OCI-LY7 (cell line): ENCODE results near the gene TMEM171. TPM values are rescaled to one million over a fixed set of nuclear protein-coding genes. Genes with fewer than 3 reads are reported as not detected.
A peak's percentile ranks its signal among the peaks of the same experiment; 100 is the strongest.

ENCODE experiments used
- BruUV-seq: library from RNA; stranded (reverse); fragments of 400-500 nt; replicated peaks from 2 replicates; lab custom pipeline; 2021; lab: Mats Ljungman, UMichigan
- CTCF ChIA-PET: fragments of 300-600 bp; sonication (Branson Sonifier 250); formaldehyde crosslinking; loops from one replicate; lab custom pipeline; 2022; ENCODE audit warnings: antibody characterized with exemption; ENCODE audit not compliant: unreplicated experiment; lab: Charles Lee
- POLR2A ChIA-PET: fragments of 300-600 bp; sonication (Branson Sonifier 250); formaldehyde crosslinking; loops from one replicate; lab custom pipeline; 2022; ENCODE audit warnings: antibody characterized with exemption; lab: Charles Lee
- DNase-seq: peaks from one replicate; pipeline ENCODE4 v3.0.0-alpha.2; 2015; ENCODE audit warnings: low spot score
- H2AFZ ChIP-seq: fragments of 200-600 bp; sonication (generic), shearing (Covaris generic); 2 replicates; pipeline ENCODE4 v1.6.1; 2014; ENCODE audit warnings: mild to moderate bottlenecking, antibody characterized with exemption, low read length, moderate library complexity
- H3K27ac ChIP-seq: fragments of 200-600 bp; sonication (generic); 2 replicates; pipeline ENCODE4 v1.5.1; 2014; ENCODE audit warnings: mixed run types, low read depth, mild to moderate bottlenecking, moderate library complexity, low read length, inconsistent platforms; ENCODE audit not compliant: poor library complexity, severe bottlenecking
- H3K36me3 ChIP-seq: fragments of 200-600 bp; sonication (generic); 2 replicates; pipeline ENCODE4 v1.6.1; 2014; ENCODE audit warnings: mild to moderate bottlenecking, antibody characterized with exemption, low read length, moderate library complexity, mixed read lengths; ENCODE audit not compliant: insufficient read depth
- H3K4me1 ChIP-seq: fragments of 200-600 bp; sonication (generic); 2 replicates; pipeline ENCODE4 v1.5.1; 2014; ENCODE audit warnings: mild to moderate bottlenecking, low read length; ENCODE audit not compliant: insufficient read depth, poor library complexity, severe bottlenecking
- H3K4me2 ChIP-seq: fragments of 200-600 bp; sonication (generic); 2 replicates; pipeline ENCODE4 v1.6.1; 2014; ENCODE audit warnings: mild to moderate bottlenecking, low read length
- H3K4me3 ChIP-seq: fragments of 200-600 bp; sonication (generic); 2 replicates; pipeline ENCODE4 v1.5.1; 2014; ENCODE audit warnings: mild to moderate bottlenecking, low read depth, low read length; ENCODE audit not compliant: poor library complexity, severe bottlenecking
- H3K79me2 ChIP-seq: fragments of 200-600 bp; sonication (generic); 2 replicates; pipeline ENCODE4 v1.6.1; 2016; ENCODE audit warnings: low read depth, mild to moderate bottlenecking, low read length, moderate library complexity, mixed read lengths; ENCODE audit not compliant: insufficient read depth
- H3K9me2 ChIP-seq: fragments of 200-600 bp; sonication (generic); 2 replicates; pipeline ENCODE4 v1.6.1; 2016; ENCODE audit warnings: mild to moderate bottlenecking, low read length, mixed read lengths; ENCODE audit not compliant: insufficient read depth
- H3K9me3 ChIP-seq: fragments of 200-600 bp; sonication (generic); 2 replicates; pipeline ENCODE4 v1.6.1; 2014; ENCODE audit warnings: mild to moderate bottlenecking, mixed run types, low read length, mixed read lengths
- H4K20me1 ChIP-seq: fragments of 200-600 bp; sonication (generic); 2 replicates; pipeline ENCODE4 v1.6.1; 2014; ENCODE audit warnings: mild to moderate bottlenecking, antibody characterized with exemption, low read length, moderate library complexity, mixed read lengths; ENCODE audit not compliant: insufficient read depth
- CTCF ChIP-seq: fragments of 200-600 bp; sonication (generic); conservative IDR thresholded peaks from 2 replicates; pipeline ENCODE4 v1.5.1; 2014; ENCODE audit warnings: mild to moderate bottlenecking, antibody characterized with exemption, low read length, moderate library complexity, mixed read lengths
- EZH2phosphoT487 ChIP-seq: fragments of 200-600 bp; sonication (generic); IDR thresholded peaks from 2 replicates; pipeline ENCODE4 v1.6.1; 2018; ENCODE audit warnings: low read depth, borderline replicate concordance, mild to moderate bottlenecking, mixed run types, antibody characterized with exemption, low read length, moderate library complexity, mixed read lengths
- intact Hi-C: fragments of 100-400 bp; cut with micrococcal nuclease; formaldehyde crosslinking; loops from one replicate; pipeline ENCODE4 v1.10.0; 2022; ENCODE audit not compliant: unreplicated experiment
- total RNA-seq, 2 experiments: library from RNA; depleted of rRNA in 1 of 2; stranded (reverse); fragments of >200 nt in 1 of 2; shearing (Covaris generic) in 1 of 2; gene quantifications; 2 replicates each; pipeline ENCODE4 v1.2.3, GENCODE V29; 2014 to 2022

Gene TMEM171
- total RNA-seq, 2 experiments from 2014 or later, result not detected

- H3K27ac ChIP-seq, result no peak overlapping the region
- H3K4me1 ChIP-seq, result no peaks in the 10 kb centered on the region
- H3K36me3 ChIP-seq, result no peaks in the 10 kb centered on the region
- H3K79me2 ChIP-seq, result no peaks in the 10 kb centered on the region
- ChIA-PET POLR2A (no interaction called here), CTCF (interaction anchor here (0.6 to 1.5 kb wide), 2 partner anchors 9 to 66 kb away, joined by 3 to 5 read pairs; no protein-coding TSS in a partner anchor)
- intact Hi-C loops, result loop anchor here (1.0 to 10.0 kb wide), 3 partner anchors 51 to 309 kb away; partner anchors contain the start of gene FOXD1
- no peak overlapping the region; the same call in 1 of the 2 replicates for H2AFZ ChIP-seq
- TF ChIP-seq CTCF (peak; percentile 80), EZH2phosphoT487 (no peak)
- H3K4me2 ChIP-seq, result no peak overlapping the region
- no TSS peak for BruUV-seq
- no peak overlapping the region for H3K4me3 ChIP-seq
- peak; percentile 70 for DNase-seq
- H3K9me3 ChIP-seq, result no peaks in the 10 kb centered on the region
- H3K9me2 ChIP-seq, result no peaks in the 10 kb centered on the region
- no peaks in the 10 kb centered on the region for H4K20me1 ChIP-seq
Measured at GRCh38 chr5:73135429-73136054, 15.2 kb downstream of the TMEM171 start.

- no peak for DNase-seq
- no peaks in the 10 kb centered on the region for H3K9me2 ChIP-seq
- intact Hi-C loops, result loop anchor here (10.0 kb wide), 2 partner anchors 51 to 309 kb away; partner anchors contain the start of gene FOXD1
- no TSS peak for BruUV-seq
- H3K27ac ChIP-seq, result no peak overlapping the region
- H4K20me1 ChIP-seq, result no peaks in the 10 kb centered on the region
- no peaks in the 10 kb centered on the region for H3K79me2 ChIP-seq
- no peaks in the 10 kb centered on the region for H3K9me3 ChIP-seq
- H2AFZ ChIP-seq, result no peak overlapping the region
- ChIA-PET POLR2A (interaction anchor here (0.6 kb wide), 1 partner anchor 9 kb away, joined by 3 read pairs; no protein-coding TSS in a partner anchor), CTCF (interaction anchor here (0.6 kb wide), 1 partner anchor 66 kb away, joined by 5 read pairs; no protein-coding TSS in a partner anchor)
- H3K36me3 ChIP-seq, result no peaks in the 10 kb centered on the region
- no peak for TF ChIP-seq EZH2phosphoT487
- no peak for TF ChIP-seq CTCF
- no peaks in the 10 kb centered on the region for H3K4me1 ChIP-seq
- no peak overlapping the region for H3K4me2 ChIP-seq
- no peak overlapping the region for H3K4me3 ChIP-seq
Measured at GRCh38 chr5:73136055-73136562, 15.7 kb downstream of the TMEM171 start.
